Measurements from ENCODE around the gene PRAMEF10.
"Not testable (repeated sequence)": the region's sequence is repeated elsewhere in the genome, so short reads cannot be mapped to it uniquely, and the experiment has no call there.

PRAMEF10 gene

GRCh38 chr1:12898170-12898569, at the start of gene PRAMEF10:
PRAMEF10 (minus strand) TSS chr1:12898270; CDS start chr1:12895847, 2,423 bp downstream.
- DNase-seq (ENCODE audit: extremely low read depth in 1 of 2, low read depth in 1 of 2): not testable (repeated sequence)

- DNase-seq (ENCODE audit: extremely low read depth in 1 of 2, low read depth in 1 of 2): not testable (repeated sequence)
Measured at GRCh38 chr1:12947480-12947879, 49.4 kb upstream of the PRAMEF10 start, which contains the start of gene PRAMEF6. PRAMEF6 (minus strand) TSS chr1:12947580; CDS start chr1:12942518, 5,062 bp downstream.

GRCh38 chr1:12924368-12924767, 26.3 kb upstream of the PRAMEF10 start:
- not testable (repeated sequence) for DNase-seq (ENCODE audit: extremely low read depth in 1 of 2, low read depth in 1 of 2)

- not testable (repeated sequence) for DNase-seq (ENCODE audit: extremely low read depth in 1 of 2, low read depth in 1 of 2)
Measured at GRCh38 chr1:12921749-12922148, 23.7 kb upstream of the PRAMEF10 start.

- DNase-seq (ENCODE audit: extremely low read depth in 1 of 2, low read depth in 1 of 2): not testable (repeated sequence)
Measured at GRCh38 chr1:12916310-12916709, 18.2 kb upstream of the PRAMEF10 start, which contains the start of gene PRAMEF7. PRAMEF7 (plus strand) TSS chr1:12916610; CDS start chr1:12917693, 1,083 bp downstream.

- not testable (repeated sequence) for DNase-seq (ENCODE audit: extremely low read depth in 1 of 2, low read depth in 1 of 2)
Measured at GRCh38 chr1:12903793-12904572, 5.9 kb upstream of the PRAMEF10 start.

- DNase-seq (ENCODE audit: extremely low read depth in 1 of 2, low read depth in 1 of 2): not testable (repeated sequence)
Measured at GRCh38 chr1:12899186-12899585, 1.1 kb upstream of the PRAMEF10 start.

- not testable (repeated sequence) for DNase-seq (ENCODE audit: extremely low read depth in 1 of 2, low read depth in 1 of 2)
Measured at GRCh38 chr1:12886101-12886500, 12.0 kb downstream of the PRAMEF10 start, which contains the start of gene PRAMEF4. PRAMEF4 (minus strand) TSS chr1:12886201; CDS start chr1:12883394, 2,807 bp downstream.

- DNase-seq (ENCODE audit: extremely low read depth in 1 of 2, low read depth in 1 of 2): not testable (repeated sequence)
Measured at GRCh38 chr1:12878453-12878852, 19.6 kb downstream of the PRAMEF10 start.

- DNase-seq (ENCODE audit: extremely low read depth in 1 of 2, low read depth in 1 of 2): not testable (repeated sequence)
Measured at GRCh38 chr1:12863131-12863880, 34.8 kb downstream of the PRAMEF10 start.

- not testable (repeated sequence) for DNase-seq (ENCODE audit: extremely low read depth in 1 of 2, low read depth in 1 of 2)
Measured at GRCh38 chr1:12856786-12857185, 41.3 kb downstream of the PRAMEF10 start, which contains the start of gene PRAMEF2. PRAMEF2 (plus strand) TSS chr1:12857086; CDS start chr1:12859010, 1,924 bp downstream.

- no peak for DNase-seq (ENCODE audit: extremely low read depth in 1 of 2, low read depth in 1 of 2)
Measured at GRCh38 chr1:12851779-12852178, 46.3 kb downstream of the PRAMEF10 start.

- not testable (repeated sequence) for DNase-seq (ENCODE audit: extremely low read depth in 1 of 2, low read depth in 1 of 2)
Measured at GRCh38 chr1:12848620-12849019, 49.5 kb downstream of the PRAMEF10 start, which contains the start of gene HNRNPCL1. HNRNPCL1 (minus strand) TSS chr1:12848720; CDS start chr1:12848289, 431 bp downstream.
